ENCODE measurements around the gene U2SURP.

The U2SURP gene

DNA sequence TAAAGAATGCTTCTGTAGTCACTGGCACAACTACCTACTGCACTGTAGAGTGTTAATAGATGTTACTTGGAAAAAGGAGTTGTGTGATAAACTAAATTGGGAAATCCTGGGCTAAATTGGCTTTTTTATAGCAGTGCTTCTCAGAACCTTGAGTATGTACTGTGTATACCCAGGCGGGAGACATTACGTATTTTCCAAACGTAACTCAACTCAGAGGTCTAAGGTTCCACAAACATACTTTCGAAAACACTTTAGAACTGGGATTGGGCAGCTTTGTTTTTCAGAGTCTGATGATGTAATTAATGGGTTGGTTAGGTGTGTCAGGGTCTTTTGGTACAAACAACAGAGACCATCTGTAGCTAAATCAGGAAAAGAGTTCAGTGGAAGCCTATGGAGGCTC is 64.7 kb downstream of the U2SURP start:
- Histone ChIP-seq H3K9ac (no peak overlapping the region), H3K27ac (no peak overlapping the region), H3K79me2 (ENCODE audit: insufficient read depth, low read depth) (no peaks in the 10 kb centered on the region), H3K4me3 (IDR thresholded peaks at IDR 0.05; ENCODE audit: insufficient read depth, low read depth, low read length) (no peak overlapping the region), H3K4me1 (ENCODE audit: low read depth, poor library complexity, severe bottlenecking) (peaks cover 4% of the 10 kb centered on the region), H3K27me3 (ENCODE audit: insufficient read depth, low read depth) (no peaks in the 10 kb centered on the region), H3K36me3 (ENCODE audit: insufficient read depth) (no peaks in the 10 kb centered on the region), H3K4me2 (no peak overlapping the region), H4K20me1 (ENCODE audit: insufficient read depth) (no peaks in the 10 kb centered on the region), H2AFZ (ENCODE audit: low read depth) (no peak overlapping the region)
- TF ChIP-seq, protein P1, sequence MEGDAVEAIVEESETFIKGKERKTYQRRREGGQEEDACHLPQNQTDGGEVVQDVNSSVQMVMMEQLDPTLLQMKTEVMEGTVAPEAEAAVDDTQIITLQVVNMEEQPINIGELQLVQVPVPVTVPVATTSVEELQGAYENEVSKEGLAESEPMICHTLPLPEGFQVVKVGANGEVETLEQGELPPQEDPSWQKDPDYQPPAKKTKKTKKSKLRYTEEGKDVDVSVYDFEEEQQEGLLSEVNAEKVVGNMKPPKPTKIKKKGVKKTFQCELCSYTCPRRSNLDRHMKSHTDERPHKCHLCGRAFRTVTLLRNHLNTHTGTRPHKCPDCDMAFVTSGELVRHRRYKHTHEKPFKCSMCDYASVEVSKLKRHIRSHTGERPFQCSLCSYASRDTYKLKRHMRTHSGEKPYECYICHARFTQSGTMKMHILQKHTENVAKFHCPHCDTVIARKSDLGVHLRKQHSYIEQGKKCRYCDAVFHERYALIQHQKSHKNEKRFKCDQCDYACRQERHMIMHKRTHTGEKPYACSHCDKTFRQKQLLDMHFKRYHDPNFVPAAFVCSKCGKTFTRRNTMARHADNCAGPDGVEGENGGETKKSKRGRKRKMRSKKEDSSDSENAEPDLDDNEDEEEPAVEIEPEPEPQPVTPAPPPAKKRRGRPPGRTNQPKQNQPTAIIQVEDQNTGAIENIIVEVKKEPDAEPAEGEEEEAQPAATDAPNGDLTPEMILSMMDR (conservative IDR thresholded peaks at IDR 0.05; ENCODE audit: low read depth, low read length), result no peak

DNA sequence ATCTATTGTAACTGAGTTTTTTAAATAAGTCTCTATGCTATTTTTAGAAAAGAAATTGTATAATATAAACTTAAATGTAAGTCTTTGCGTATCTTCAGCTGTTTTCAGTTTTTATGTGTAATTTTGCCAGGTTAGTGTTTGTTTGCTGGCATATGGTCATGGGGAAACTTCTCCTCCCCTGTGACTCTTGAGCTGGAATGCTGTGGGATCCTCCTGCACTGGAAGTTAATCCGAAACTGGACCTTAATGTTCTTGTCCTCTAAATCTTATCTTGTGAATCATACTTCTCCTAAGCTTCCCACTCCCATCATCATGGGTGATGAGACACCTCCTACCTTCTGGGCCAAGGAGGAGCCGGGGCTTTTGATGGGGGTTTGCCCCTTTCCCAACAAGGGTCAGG is 65.8 kb downstream of the U2SURP start:
- Histone ChIP-seq H3K4me3 (IDR thresholded peaks at IDR 0.05; ENCODE audit: insufficient read depth, low read depth, low read length) (no peak overlapping the region), H4K20me1 (ENCODE audit: insufficient read depth) (no peaks in the 10 kb centered on the region), H3K9ac (no peak overlapping the region), H3K4me1 (ENCODE audit: low read depth, poor library complexity, severe bottlenecking) (no peaks in the 10 kb centered on the region), H3K4me2 (no peak overlapping the region), H3K27ac (no peak overlapping the region), H3K79me2 (ENCODE audit: insufficient read depth, low read depth) (no peaks in the 10 kb centered on the region), H3K36me3 (ENCODE audit: insufficient read depth) (no peaks in the 10 kb centered on the region), H3K27me3 (ENCODE audit: insufficient read depth, low read depth) (no peaks in the 10 kb centered on the region), H2AFZ (ENCODE audit: low read depth) (no peak overlapping the region)
- TF ChIP-seq, protein P1 (conservative IDR thresholded peaks at IDR 0.05; ENCODE audit: low read depth, low read length), result no peak

DNA sequence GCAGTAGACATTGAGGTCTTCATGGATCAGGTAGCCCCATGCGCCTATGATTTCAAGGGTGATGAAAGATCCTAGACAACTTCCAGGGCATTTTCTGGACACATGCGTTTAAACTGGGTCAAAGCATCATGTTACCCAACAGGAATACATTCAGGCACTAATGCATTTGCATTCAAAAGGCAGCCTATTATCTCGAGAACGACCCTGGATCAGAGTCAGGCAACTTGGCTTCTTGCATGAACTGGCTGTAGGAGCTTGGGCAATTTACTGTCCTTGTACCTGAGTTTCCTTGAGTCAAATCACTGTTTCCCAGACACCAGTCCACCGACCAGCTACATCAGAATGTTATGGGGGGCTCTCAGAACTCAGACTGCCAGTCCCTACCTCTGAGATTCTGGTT is 66.7 kb downstream of the U2SURP start:
- no peaks in the 10 kb centered on the region for H3K36me3 ChIP-seq (ENCODE audit: insufficient read depth)
- TF ChIP-seq, protein P1 (conservative IDR thresholded peaks at IDR 0.05; ENCODE audit: low read depth, low read length), result no peak
- H3K4me1 ChIP-seq (ENCODE audit: low read depth, poor library complexity, severe bottlenecking), result no peaks in the 10 kb centered on the region
- no peaks in the 10 kb centered on the region for H3K79me2 ChIP-seq (ENCODE audit: insufficient read depth, low read depth)
- H3K4me3 ChIP-seq (IDR thresholded peaks at IDR 0.05; ENCODE audit: insufficient read depth, low read depth, low read length), result no peak overlapping the region
- H4K20me1 ChIP-seq (ENCODE audit: insufficient read depth), result no peaks in the 10 kb centered on the region
- no peak overlapping the region for H3K9ac ChIP-seq
- no peaks in the 10 kb centered on the region for H3K27me3 ChIP-seq (ENCODE audit: insufficient read depth, low read depth)
- no peak overlapping the region for H3K27ac ChIP-seq
- no peak overlapping the region for H2AFZ ChIP-seq (ENCODE audit: low read depth)
- no peak overlapping the region for H3K4me2 ChIP-seq

DNA sequence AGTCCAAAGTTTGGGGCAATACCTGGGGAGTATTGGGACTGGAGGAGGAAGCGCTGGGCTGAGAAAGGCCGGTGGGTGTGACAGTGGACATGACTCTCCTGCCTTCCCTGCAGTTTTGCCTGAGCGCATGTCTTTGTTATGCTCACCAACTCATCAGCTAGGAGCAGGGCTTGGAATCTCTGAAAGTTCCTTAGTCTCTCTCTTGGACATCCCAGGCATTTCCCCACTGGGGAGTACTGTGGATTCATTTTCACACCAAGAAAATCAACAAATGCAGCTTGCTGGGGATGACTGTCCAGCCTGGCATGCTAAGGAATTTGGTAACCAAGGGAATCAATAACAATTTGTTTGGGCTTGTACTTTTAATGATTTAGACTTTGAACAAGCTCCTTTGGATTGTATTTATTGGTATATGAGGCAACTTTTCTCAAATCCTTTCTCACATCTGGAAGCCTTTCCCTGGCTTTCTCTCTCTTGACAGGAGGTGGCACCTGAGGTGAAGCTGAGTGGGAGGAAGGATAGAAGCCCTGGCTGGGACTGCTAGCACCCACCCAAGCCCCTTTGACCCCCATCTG is 69.7 kb downstream of the U2SURP start:
- Histone ChIP-seq H3K4me3 (IDR thresholded peaks at IDR 0.05; ENCODE audit: insufficient read depth, low read depth, low read length) (no peak overlapping the region), H3K4me1 (ENCODE audit: low read depth, poor library complexity, severe bottlenecking) (no peaks in the 10 kb centered on the region), H2AFZ (ENCODE audit: low read depth) (no peak overlapping the region), H3K27ac (no peak overlapping the region), H3K36me3 (ENCODE audit: insufficient read depth) (no peaks in the 10 kb centered on the region), H4K20me1 (ENCODE audit: insufficient read depth) (no peaks in the 10 kb centered on the region), H3K4me2 (no peak overlapping the region), H3K27me3 (ENCODE audit: insufficient read depth, low read depth) (no peaks in the 10 kb centered on the region), H3K9ac (no peak overlapping the region), H3K79me2 (ENCODE audit: insufficient read depth, low read depth) (no peaks in the 10 kb centered on the region)
- TF ChIP-seq, protein P1 (conservative IDR thresholded peaks at IDR 0.05; ENCODE audit: low read depth, low read length), result no peak
